A549 (cell line): Measurements from ENCODE around the gene KCNA5.

ENCODE experiments used
- CTCF ChIP-seq: fragments of >200 bp; sonication (Bioruptor Twin); formaldehyde crosslinking; IDR thresholded peaks from 3 replicates; pipeline ENCODE4 v1.5.1; 2016
- POLR2A ChIP-seq: IDR thresholded peaks from 2 replicates; pipeline ENCODE4 v1.6.1; 2012; ENCODE audit warnings: mild to moderate bottlenecking, low read length
- RAD21 ChIP-seq, 2 experiments: fragments of >200 bp in 1 of 2; sonication (Bioruptor Twin) in 1 of 2; formaldehyde crosslinking in 1 of 2; IDR thresholded peaks in 1 of 2; conservative IDR thresholded peaks in 1 of 2; 2 replicates in 1 of 2; 3 replicates in 1 of 2; pipeline ENCODE4 v1.6.1; 2012 to 2018; ENCODE audit warnings: inconsistent platforms in 1 of 2

- TF ChIP-seq CTCF (no peak), POLR2A (no peak), RAD21 (conservative IDR thresholded peaks at IDR 0.05 in 1 of 2, IDR thresholded peaks at IDR 0.05 in 1 of 2) (no peak)
Measured at GRCh38 chr12:5030066-5030465, 13.6 kb upstream of the KCNA5 start.
